GM23248 (cell line): ENCODE results near the gene TET2. TPM values are rescaled to one million over a fixed set of nuclear protein-coding genes. Genes with fewer than 3 reads are reported as not detected.
A peak's percentile ranks its signal among the peaks of the same experiment; 100 is the strongest.

Source experiments
- DNase-seq: peaks from one replicate; pipeline ENCODE4 v3.0.0-alpha.2; 2015
- H2AFZ ChIP-seq: fragments of 200-600 bp; sonication (generic); 2 replicates; pipeline ENCODE4 v1.6.1; 2016; ENCODE audit warnings: antibody characterized with exemption
- H3F3A ChIP-seq: fragments of 200-600 bp; sonication (generic); 2 replicates; pipeline ENCODE4 v1.6.1; 2016; ENCODE audit warnings: mild to moderate bottlenecking, antibody characterized with exemption, mixed run types; ENCODE audit not compliant: insufficient read depth
- H3K27ac ChIP-seq: fragments of 200-600 bp; sonication (generic); 2 replicates; pipeline ENCODE4 v1.5.1; 2016; ENCODE audit warnings: mild to moderate bottlenecking
- H3K27me3 ChIP-seq: fragments of 200-600 bp; sonication (generic); replicated peaks from 2 replicates; pipeline ENCODE4 v1.6.1; 2016; ENCODE audit warnings: mild to moderate bottlenecking; ENCODE audit not compliant: insufficient read depth
- H3K36me3 ChIP-seq: fragments of 200-600 bp; sonication (generic); 2 replicates; pipeline ENCODE4 v1.6.1; 2016; ENCODE audit warnings: low read depth, mild to moderate bottlenecking
- H3K4me1 ChIP-seq: fragments of 200-600 bp; sonication (generic); 2 replicates; pipeline ENCODE4 v1.6.1; 2016; ENCODE audit warnings: mild to moderate bottlenecking; ENCODE audit not compliant: insufficient read depth
- H3K4me2 ChIP-seq: fragments of 200-600 bp; sonication (generic); one replicate; pipeline ENCODE4 v1.6.1; 2016; ENCODE audit warnings: mild to moderate bottlenecking; ENCODE audit not compliant: unreplicated experiment
- H3K4me3 ChIP-seq: fragments of 200-600 bp; sonication (generic); 2 replicates; pipeline ENCODE4 v1.5.1; 2016; ENCODE audit warnings: mild to moderate bottlenecking
- H3K79me2 ChIP-seq: fragments of 200-600 bp; sonication (generic); 2 replicates; pipeline ENCODE4 v1.6.1; 2016; ENCODE audit warnings: mild to moderate bottlenecking; ENCODE audit not compliant: insufficient read depth
- H3K9ac ChIP-seq: fragments of 200-600 bp; sonication (generic); 2 replicates; pipeline ENCODE4 v1.6.1; 2016; ENCODE audit warnings: mild to moderate bottlenecking
- H3K9me2 ChIP-seq: fragments of 200-600 bp; sonication (generic); 2 replicates; pipeline ENCODE4 v1.6.1; 2016; ENCODE audit warnings: mixed run types, mild to moderate bottlenecking, moderate library complexity; ENCODE audit not compliant: insufficient read depth
- H3K9me3 ChIP-seq: fragments of 200-600 bp; sonication (generic); one replicate; pipeline ENCODE4 v1.6.1; 2017; ENCODE audit warnings: low read depth
- H4K20me1 ChIP-seq: fragments of 200-600 bp; sonication (generic); 2 replicates; pipeline ENCODE4 v1.6.0; 2016; ENCODE audit not compliant: insufficient read depth
- EZH2 ChIP-seq: fragments of 200-600 bp; sonication (generic); IDR thresholded peaks from 2 replicates; pipeline ENCODE4 v1.6.1; 2018; ENCODE audit warnings: antibody characterized with exemption, mild to moderate bottlenecking; ENCODE audit not compliant: insufficient read depth, poor library complexity, severe bottlenecking
- EZH2phosphoT487 ChIP-seq: fragments of 200-600 bp; sonication (generic); IDR thresholded peaks from 2 replicates; pipeline ENCODE4 v1.6.1; 2018; ENCODE audit warnings: antibody characterized with exemption, moderate library complexity, mild to moderate bottlenecking, low read depth; ENCODE audit not compliant: insufficient read depth
- WGBS, 2 experiments: methylation state at CpG; one replicate each; pipeline ENCODE4 v1.1.6; 2015 to 2017; ENCODE audit warnings: low lambda C conversion rate in 2 of 2, low coverage in 1 of 2; ENCODE audit errors: missing lambda C conversion rate in 2 of 2; 5-methylcytosine and 5-hydroxymethylcytosine counted together
- in situ Hi-C: fragments of 300-500 bp; cut with MboI; formaldehyde crosslinking; loops from 2 replicates; pipeline ENCODE4 v1.15.0; 2020
- polyA plus RNA-seq: library from polyadenylated mRNA; unstranded; fragments of >200 nt; fragmentation: Nextera tagmentation; extraction: Ambion mirVana; gene quantifications from 2 replicates; pipeline ENCODE4 v1.2.1, GENCODE V29; 2016
- total RNA-seq: library from RNA; depleted of rRNA; stranded (reverse); fragments of >200 nt; shearing (Covaris generic); gene quantifications from 2 replicates; pipeline ENCODE4 v1.2.3, GENCODE V29; 2014

The TET2 gene
- total and polyA plus RNA-seq, 2 experiments from 2014 or later = 5.6 to 5.7 TPM

- Histone ChIP-seq H3K4me2 (no peak overlapping the region), H3K79me2 (no peaks in the 10 kb centered on the region; the same call in 1 of the 2 replicates), H3K9me2 (no peaks in the 10 kb centered on the region), H4K20me1 (no peaks in the 10 kb centered on the region), H3K27me3 (no peaks in the 10 kb centered on the region), H3K27ac (no peak overlapping the region), H3K9ac (no peak overlapping the region), H3K36me3 (no peaks in the 10 kb centered on the region), H3K4me3 (no peak overlapping the region), H3K4me1 (peaks cover 38% of the 10 kb centered on the region), H3F3A (peaks cover 4% of the 10 kb centered on the region; the same call in 1 of the 2 replicates), H3K9me3 (no peaks in the 10 kb centered on the region), H2AFZ (no peak overlapping the region)
- in situ Hi-C loops = no loop called here
- no peak for DNase-seq
- 54 to 56% methylated on average over 2 of the region's 2 CpGs for WGBS, 2 experiments
- no peak for TF ChIP-seq EZH2phosphoT487
- no peak for TF ChIP-seq EZH2
Measured at GRCh38 chr4:105189855-105190650, 43.4 kb downstream of the TET2 start.

- H3K9me2 ChIP-seq = no peaks in the 10 kb centered on the region
- H3F3A ChIP-seq = peaks cover 7% of the 10 kb centered on the region; the same call in 1 of the 2 replicates
- no peak overlapping the region for H2AFZ ChIP-seq
- DNase-seq = peak; percentile 51
- peaks cover 52% of the 10 kb centered on the region for H3K4me1 ChIP-seq
- H3K9me3 ChIP-seq = no peaks in the 10 kb centered on the region
- no peak for TF ChIP-seq EZH2phosphoT487
- TF ChIP-seq EZH2 = no peak
- no peaks in the 10 kb centered on the region; the same call in 1 of the 2 replicates for H3K79me2 ChIP-seq
- peak overlapping the region; percentile 46 for H3K4me2 ChIP-seq
- H3K9ac ChIP-seq = no peak overlapping the region
- no peaks in the 10 kb centered on the region for H3K36me3 ChIP-seq
- H3K27me3 ChIP-seq = no peaks in the 10 kb centered on the region
- peak overlapping the region; percentile 33; the same call in 1 of the 2 replicates for H3K27ac ChIP-seq
- H3K4me3 ChIP-seq = no peak overlapping the region
- in situ Hi-C loops = no loop called here
- WGBS, 2 experiments = 60 to 63% methylated on average over 3 of the region's 3 CpGs
- no peaks in the 10 kb centered on the region for H4K20me1 ChIP-seq
Measured at GRCh38 chr4:105191621-105192210, 45.0 kb downstream of the TET2 start.

GRCh38 chr4:105192474-105192873 is 45.8 kb downstream of the TET2 start:
- no peak for TF ChIP-seq EZH2
- no peak for TF ChIP-seq EZH2phosphoT487
- Histone ChIP-seq H3K79me2 (no peaks in the 10 kb centered on the region; the same call in 1 of the 2 replicates), H3K4me3 (no peak overlapping the region), H3K9me2 (no peaks in the 10 kb centered on the region), H3K4me2 (peak overlapping the region; percentile 46), H3K4me1 (peaks cover 56% of the 10 kb centered on the region), H4K20me1 (no peaks in the 10 kb centered on the region), H3K27ac (no peak overlapping the region), H2AFZ (no peak overlapping the region), H3K9ac (no peak overlapping the region), H3K36me3 (no peaks in the 10 kb centered on the region), H3F3A (peaks cover 13% of the 10 kb centered on the region; the same call in 1 of the 2 replicates), H3K27me3 (no peaks in the 10 kb centered on the region), H3K9me3 (no peaks in the 10 kb centered on the region)
- in situ Hi-C loops = no loop called here
- DNase-seq = no peak

GRCh38 chr4:105192910-105193309 is 46.2 kb downstream of the TET2 start:
- no peak overlapping the region for H3K9ac ChIP-seq
- no peaks in the 10 kb centered on the region; the same call in 1 of the 2 replicates for H3K79me2 ChIP-seq
- no peaks in the 10 kb centered on the region for H3K27me3 ChIP-seq
- H4K20me1 ChIP-seq = no peaks in the 10 kb centered on the region
- WGBS, 2 experiments = 100% methylated on average over 1 of the region's 1 CpG
- in situ Hi-C loops = no loop called here
- H3K4me2 ChIP-seq = no peak overlapping the region
- H3F3A ChIP-seq = peaks cover 14% of the 10 kb centered on the region; the same call in 1 of the 2 replicates
- no peak overlapping the region for H2AFZ ChIP-seq
- peaks cover 60% of the 10 kb centered on the region for H3K4me1 ChIP-seq
- TF ChIP-seq EZH2phosphoT487 (no peak), EZH2 (no peak)
- H3K4me3 ChIP-seq = no peak overlapping the region
- no peak for DNase-seq
- no peaks in the 10 kb centered on the region for H3K36me3 ChIP-seq
- H3K27ac ChIP-seq = no peak overlapping the region
- H3K9me3 ChIP-seq = no peaks in the 10 kb centered on the region
- H3K9me2 ChIP-seq = no peaks in the 10 kb centered on the region
